ENCODE measurements around the gene MYADML2. TPM values are rescaled to one million over a fixed set of nuclear protein-coding genes. Genes with fewer than 3 reads are reported as not detected.

Gene MYADML2
- total and polyA plus RNA-seq, 10 of the 15 experiments (the other 5 are each of a cell fraction or from before 2014, with no cell fraction given) = not detected

- Histone ChIP-seq H4K20me1 (ENCODE audit: control insufficient read depth, insufficient read depth) (no peaks in the 10 kb centered on the region), H3K9ac (ENCODE audit: control insufficient read depth, insufficient read depth, low read length) (peak overlapping the region; percentile 92), H3K4me2 (ENCODE audit: control insufficient read depth, insufficient read depth) (peak overlapping the region; percentile 99), H3K79me2 (ENCODE audit: control insufficient read depth, insufficient read depth, low read length) (no peaks in the 10 kb centered on the region; the same call in 1 of the 2 replicates), H3K27me3 (replicated peaks in 1 of 2; ENCODE audit: control insufficient read depth in 2 of 2, insufficient read depth in 2 of 2, low read length in 1 of 2) (no peaks in the 10 kb centered on the region), H2AFZ (ENCODE audit: control insufficient read depth, low read depth, low read length) (peak overlapping the region; percentile 61), H3K9me3 (replicated peaks; ENCODE audit: control insufficient read depth, insufficient read depth, low read length) (peaks cover 2% of the 10 kb centered on the region; the same call in 2 of the 3 replicates), H3K36me3 (ENCODE audit: control insufficient read depth in 2 of 2, insufficient read depth in 2 of 2, low read length in 1 of 2) (no peaks in the 10 kb centered on the region; a peak in 1 of 4 replicates), H3K27ac (ENCODE audit: control insufficient read depth, insufficient read depth) (peak overlapping the region; percentile 87), H3K4me1 (ENCODE audit: control insufficient read depth, insufficient read depth, low read length) (peaks cover 14% of the 10 kb centered on the region), H3K4me3 (peak overlapping the region; percentile 87)
- ChIA-PET POLR2A (interaction anchor here (0.6 to 2.4 kb wide), 6 partner anchors 9 to 320 kb away, joined by 3 to 18 read pairs (median 3); partner anchors contain the start of genes CENPX and LRRC45), RAD21 (ENCODE audit: unreplicated experiment) (no interaction called here), SMC1A (ENCODE audit: uncharacterized antibody, unreplicated experiment) (interaction anchor here (1.6 kb wide), 1 partner anchor 9 kb away, joined by 4 read pairs; no protein-coding TSS in a partner anchor), CTCF (interaction anchor here (0.6 to 1.9 kb wide), 6 partner anchors 17 to 45 kb away, joined by 3 to 6 read pairs (median 4); no protein-coding TSS in a partner anchor)
- in situ Hi-C loops (cut with MboI) = no loop called here
- DNase-seq (ENCODE audit: low read depth, low spot score) = no peak
- TSS peak; percentile 85 for BruUV-seq (replicated peaks)
- no peak for FAIRE-seq
- 19% methylated on average over 30 of the region's 30 CpGs for WGBS (ENCODE audit: insufficient coverage, insufficient replicate concordance, low lambda C conversion rate, missing lambda C conversion rate)
- intact Hi-C loops (cut with micrococcal nuclease; ENCODE audit: unreplicated experiment) = no loop called here
- peak; percentile 43 for ATAC-seq
- TF ChIP-seq ESRRA (IDR thresholded peaks at IDR 0.05; ENCODE audit: low read length) (no peak), ZNF592 (IDR thresholded peaks at IDR 0.05) (no peak), TCF12 (IDR thresholded peaks at IDR 0.05; ENCODE audit: low read depth, low read length) (0 out of 2 replicates have a peak, but pooled peaks have one; percentile 9), ZSCAN29 (IDR thresholded peaks at IDR 0.05) (no peak), SMAD1 (IDR thresholded peaks at IDR 0.05; ENCODE audit: low read depth, partially characterized antibody) (peak; percentile 45), RAD21 (IDR thresholded peaks at IDR 0.05; ENCODE audit: insufficient read depth, low read depth, low read length) (no peak), SMC3 (IDR thresholded peaks at IDR 0.05; ENCODE audit: borderline replicate concordance, low read length) (no peak), HDGF (IDR thresholded peaks at IDR 0.05) (no peak), CEBPZ (IDR thresholded peaks at IDR 0.05; ENCODE audit: low read depth, low read length) (no peak), STAT1 (conservative IDR thresholded peaks at IDR 0.05) (no peak), YY1 (IDR thresholded peaks at IDR 0.05; ENCODE audit: low read depth, low read length) (no peak), BHLHE40 (IDR thresholded peaks at IDR 0.05; ENCODE audit: borderline replicate concordance in 1 of 2, low read depth in 2 of 2, low read length in 1 of 2) (peak in 1 of 2 experiments; percentile 78; a peak in 2 of 4 replicates)
Observed at GRCh38 chr17:81976332-81977210, 29.5 kb upstream of the MYADML2 start.

Measured in GM12878 (cell line).